Naive thymus-derived CD8-positive, alpha-beta T cell (primary cell): ENCODE measurements around the gene GPBP1. TPM values are rescaled to one million over a fixed set of nuclear protein-coding genes. Genes with fewer than 3 reads are reported as not detected.
"Not testable (repeated sequence)": the region's sequence is repeated elsewhere in the genome, so short reads cannot be mapped to it uniquely, and the experiment has no call there.

Source experiments
- ATAC-seq, 2 donors: fragments of 150-1000 bp; cut with Tn5 transposase in 1 of 2; sonication (Bioruptor Pico), chemical (Tn5 transposase) in 1 of 2; 1 replicate in 1 of 2; 2 replicates in 1 of 2; pipeline ENCODE4 v1.10.0; 2021; ENCODE audit warnings: mild to moderate bottlenecking in 2 of 2, moderate library complexity in 2 of 2
- POLR2A ChIA-PET: fragments of 350-600 bp; sonication (Branson Sonifier 250); formaldehyde crosslinking; loops from one replicate; lab custom pipeline; 2021; ENCODE audit warnings: antibody characterized with exemption; lab: Charles Lee
- DNase-seq, 10 donors: peaks; one replicate each; pipeline versions ENCODE4 v3.0.0 to v3.0.0-alpha.2; 2020 to 2022
- H3K27ac Mint-ChIP-seq, 10 donors: one replicate each; pipeline ENCODE4 v1.8.0; 2020 to 2022; ENCODE audit warnings: mild to moderate bottlenecking in 10 of 10, mixed read lengths in 10 of 10, moderate library complexity in 4 of 10, inconsistent platforms in 1 of 10
- H3K27me3 Mint-ChIP-seq, 5 donors: one replicate each; pipeline ENCODE4 v1.8.0; 2021 to 2022; ENCODE audit warnings: mixed read lengths in 5 of 5
- H3K36me3 Mint-ChIP-seq, 3 donors: one replicate each; pipeline ENCODE4 v1.8.0; 2020 to 2022; ENCODE audit warnings: mixed read lengths in 3 of 3, mild to moderate bottlenecking in 2 of 3, inconsistent platforms in 1 of 3
- H3K4me1 Mint-ChIP-seq, 4 donors: one replicate each; pipeline ENCODE4 v1.8.0; 2021 to 2022; ENCODE audit warnings: mixed read lengths in 4 of 4
- H3K4me3 Mint-ChIP-seq, 10 donors: one replicate each; pipeline ENCODE4 v1.8.0; 2020 to 2022; ENCODE audit warnings: mild to moderate bottlenecking in 10 of 10, mixed read lengths in 10 of 10, moderate library complexity in 6 of 10, inconsistent platforms in 1 of 10
- H3K9me3 Mint-ChIP-seq, 9 donors: one replicate each; pipeline ENCODE4 v1.8.0; 2020 to 2022; ENCODE audit warnings: mixed read lengths in 9 of 9, mild to moderate bottlenecking in 3 of 9, inconsistent platforms in 1 of 9, moderate library complexity in 1 of 9
- polyA plus RNA-seq, 3 donors: library from polyadenylated mRNA; unstranded; fragments of 300-500 nt; fragmentation: Illumina TruSeq; gene quantifications; one replicate each; pipeline ENCODE4 v1.2.3, GENCODE V29; 2021
- total RNA-seq, 8 experiments: library from RNA in 2 of 8; stranded (reverse) in 2 of 8; gene quantifications; one replicate each; pipeline ENCODE4 v1.2.3 and lab custom pipeline; 2021 to 2026

GPBP1 gene
- total and polyA plus RNA-seq, 5 experiments from 2014 or later = 69.8 to 168 (median 97.1) TPM

DNA sequence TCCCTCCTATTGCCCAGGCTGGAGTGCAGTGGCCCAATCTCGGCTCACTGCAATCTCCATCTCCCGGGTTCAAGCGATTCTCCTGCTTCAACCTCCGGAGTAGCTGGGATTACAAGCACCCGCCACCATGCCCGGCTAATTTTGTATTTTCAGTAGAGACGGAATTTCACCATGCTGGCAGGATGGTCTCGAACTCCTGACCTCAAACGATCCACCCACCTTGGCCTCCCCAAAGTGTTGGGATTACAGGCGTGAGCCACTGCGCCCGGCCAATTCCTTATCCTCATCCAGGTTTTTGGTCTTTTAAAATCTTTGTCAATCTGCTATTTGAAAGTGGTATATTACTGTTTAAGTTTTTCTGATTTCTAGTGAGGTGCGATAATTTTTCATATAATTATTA lies 3.7 kb upstream of the GPBP1 start:
- not testable (repeated sequence) for H3K36me3 Mint-ChIP-seq, DNase-seq, H3K4me3 Mint-ChIP-seq, ATAC-seq, H3K27me3 Mint-ChIP-seq, H3K9me3 Mint-ChIP-seq
- peak overlapping the region in 1 of 10 donors; percentile 55 for H3K27ac Mint-ChIP-seq
- POLR2A ChIA-PET = interaction anchor here (0.7 kb wide), 1 partner anchor 74 kb away, joined by 3 read pairs; no protein-coding TSS in a partner anchor
- H3K4me1 Mint-ChIP-seq = peaks cover 6 to 13% (median 11%) of the 10 kb centered on the region in 4 donors

DNA sequence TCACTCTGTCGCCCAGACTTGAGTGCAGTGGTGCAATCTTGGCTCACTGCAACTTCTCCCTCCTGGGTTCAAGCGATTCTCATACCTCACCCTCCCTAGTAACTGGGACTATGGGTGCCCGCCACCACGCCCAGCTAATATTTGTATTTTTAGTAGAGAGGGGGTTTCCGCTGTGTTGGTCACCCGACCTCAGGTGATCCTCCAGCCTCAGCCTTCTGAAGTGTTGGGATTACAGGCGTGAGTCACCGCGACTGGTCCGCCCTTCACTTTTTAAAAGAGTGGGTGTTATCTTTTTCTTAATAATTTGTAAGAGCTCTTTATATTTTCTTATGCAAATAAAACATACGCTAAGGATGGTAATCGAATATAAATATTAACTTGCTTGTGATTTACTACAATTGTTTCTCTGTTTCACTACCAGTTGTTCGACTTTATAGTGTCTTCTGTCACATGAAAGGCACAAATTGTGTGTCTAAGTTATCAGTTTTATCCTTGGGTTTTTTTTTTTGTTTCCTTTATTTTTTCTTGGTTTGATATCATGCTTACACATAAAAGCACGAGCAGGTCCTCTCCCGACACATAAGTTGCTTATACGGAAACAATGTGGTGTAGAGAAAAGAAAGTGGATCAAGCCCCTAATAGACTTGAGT lies 1.9 kb upstream of the GPBP1 start:
- Mint-ChIP-seq H3K9me3 (no peaks in the 10 kb centered on the region), H3K4me3 (peak overlapping the region; percentile 95 to 99 (median 97)), H3K4me1 (peaks cover 16 to 30% (median 21%) of the 10 kb centered on the region in 4 donors), H3K27me3 (no peaks in the 10 kb centered on the region), H3K27ac (peak overlapping the region; percentile 95 to 100 (median 98)), H3K36me3 (peaks cover 0 to 16% (median 7%) of the 10 kb centered on the region in 3 donors)
- ATAC-seq (no peak), DNase-seq (no peak)
- POLR2A ChIA-PET = no interaction called here

DNA sequence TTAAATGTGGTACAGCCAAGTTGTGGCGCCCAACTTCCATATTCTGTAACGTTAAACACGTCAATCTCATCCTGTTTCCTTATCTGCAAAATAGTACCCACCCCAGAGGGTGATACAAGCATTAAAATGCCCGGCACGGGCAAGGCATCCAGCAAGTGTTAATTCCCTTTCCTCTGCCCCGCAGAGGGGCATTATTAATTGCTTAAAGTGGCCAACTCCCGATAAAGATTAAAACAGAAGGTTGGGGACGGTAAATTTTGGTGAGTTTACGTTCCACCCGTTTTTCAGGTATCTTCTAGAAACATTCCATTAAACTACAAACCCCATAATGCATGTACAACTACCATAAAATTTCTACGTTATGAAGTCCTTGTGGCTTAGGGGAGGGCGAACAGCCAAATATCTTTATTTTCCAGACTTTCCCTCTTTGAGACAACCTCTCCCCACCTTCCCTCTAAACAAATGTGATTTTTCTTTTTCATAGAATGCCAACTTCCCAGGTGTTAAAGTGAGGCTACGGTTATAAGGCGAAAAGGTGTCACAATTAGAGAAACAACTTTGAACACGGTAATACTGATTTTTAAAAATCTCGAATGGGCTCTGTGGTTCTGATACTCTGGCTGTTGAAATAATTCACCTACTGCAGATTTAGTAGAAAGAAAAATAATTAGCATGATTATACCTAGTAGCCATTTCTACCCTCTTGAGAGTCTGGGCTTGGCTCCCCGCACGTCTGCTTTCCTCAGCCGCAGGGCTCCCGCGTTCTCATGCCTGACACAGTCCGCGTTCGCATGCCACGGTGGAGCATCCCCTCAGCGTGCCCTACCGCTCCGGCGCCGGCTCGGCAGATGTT lies 1.2 kb upstream of the GPBP1 start:
- peaks cover 18 to 36% (median 22%) of the 10 kb centered on the region in 4 donors for H3K4me1 Mint-ChIP-seq
- H3K9me3 Mint-ChIP-seq = no peaks in the 10 kb centered on the region
- DNase-seq (peak in 7 of 10 donors; percentile 19 to 55 (median 35)), ATAC-seq (no peak)
- POLR2A ChIA-PET = interaction anchor here (0.9 to 1.8 kb wide), 10 partner anchors 10 to 276 kb away, joined by 3 to 20 read pairs (median 4); partner anchors contain the start of gene SETD9
- H3K4me3 Mint-ChIP-seq = peak overlapping the region; percentile 95 to 99 (median 97)
- H3K36me3 Mint-ChIP-seq = peaks cover 0 to 19% (median 9%) of the 10 kb centered on the region in 3 donors
- H3K27me3 Mint-ChIP-seq = no peaks in the 10 kb centered on the region
- H3K27ac Mint-ChIP-seq = peak overlapping the region; percentile 95 to 100 (median 98)

GRCh38 chr5:57174128-57174889 lies 450 bp downstream of the GPBP1 start:
- H3K36me3 Mint-ChIP-seq = peaks cover 0 to 35% (median 19%) of the 10 kb centered on the region in 3 donors
- H3K4me1 Mint-ChIP-seq = peaks cover 25 to 52% (median 34%) of the 10 kb centered on the region in 4 donors
- DNase-seq = peak in 4 of 10 donors; percentile 27 to 39 (median 35)
- ATAC-seq = peak; percentile 0 to 4
- H3K27ac Mint-ChIP-seq = peak overlapping the region; percentile 95 to 100 (median 99)
- H3K9me3 Mint-ChIP-seq = no peaks in the 10 kb centered on the region
- H3K4me3 Mint-ChIP-seq = peak overlapping the region; percentile 95 to 99 (median 97)
- H3K27me3 Mint-ChIP-seq = no peaks in the 10 kb centered on the region
- POLR2A ChIA-PET = interaction anchor here (0.9 to 1.8 kb wide), 11 partner anchors 8 to 359 kb away, joined by 3 to 20 read pairs (median 4); partner anchors contain the start of genes MAP3K1 and SETD9

DNA sequence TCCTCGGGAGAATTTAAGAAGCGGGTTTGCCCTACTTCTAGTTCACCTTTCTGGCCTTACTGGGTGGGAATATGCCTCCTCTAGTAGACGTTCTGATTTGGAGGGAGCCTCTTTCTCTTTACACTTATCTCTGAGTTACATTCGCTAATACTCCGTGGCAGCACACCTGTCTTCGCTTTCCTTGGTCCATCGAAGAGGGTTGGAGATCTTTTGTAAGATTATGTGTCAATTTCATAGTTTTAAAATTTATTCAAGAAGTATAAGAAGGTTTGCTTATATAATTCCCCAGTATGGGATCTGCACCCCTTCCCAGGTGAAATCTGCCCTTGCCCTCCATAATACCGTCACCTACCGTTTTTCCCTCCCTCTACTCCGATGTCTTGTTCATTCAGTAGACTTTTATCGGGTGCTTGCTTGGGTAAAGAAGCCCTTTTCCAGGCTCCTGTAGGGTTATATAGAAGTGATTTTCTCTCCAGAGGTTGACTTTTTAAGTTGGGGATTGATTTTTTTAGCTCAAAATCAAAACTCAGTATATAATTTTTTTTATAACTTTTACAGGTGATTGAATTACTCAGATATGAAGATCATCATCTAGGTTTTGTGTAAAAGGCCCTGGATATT lies 1.1 kb downstream of the GPBP1 start:
- H3K4me1 Mint-ChIP-seq = peaks cover 30 to 59% (median 41%) of the 10 kb centered on the region in 4 donors

GRCh38 chr5:57175551-57176309 lies 1.9 kb downstream of the GPBP1 start:
- H3K27me3 Mint-ChIP-seq = no peaks in the 10 kb centered on the region
- peak overlapping the region; percentile 95 to 99 (median 97) for H3K4me3 Mint-ChIP-seq
- DNase-seq = peak in 6 of 10 donors; percentile 20 to 39 (median 36)
- no peak for ATAC-seq
- POLR2A ChIA-PET = interaction anchor here (0.6 to 1.5 kb wide), 4 partner anchors 9 to 225 kb away, joined by 3 to 5 read pairs (median 4); no protein-coding TSS in a partner anchor
- no peaks in the 10 kb centered on the region for H3K9me3 Mint-ChIP-seq
- peak overlapping the region; percentile 95 to 99 (median 98) for H3K27ac Mint-ChIP-seq
- peaks cover 0 to 47% (median 21%) of the 10 kb centered on the region in 3 donors for H3K36me3 Mint-ChIP-seq
- H3K4me1 Mint-ChIP-seq = peaks cover 33 to 65% (median 48%) of the 10 kb centered on the region in 4 donors

More for the DNA sequence above, 1.1 kb downstream of the GPBP1 start:
- Mint-ChIP-seq H3K9me3 (no peaks in the 10 kb centered on the region), H3K36me3 (peaks cover 0 to 42% (median 21%) of the 10 kb centered on the region in 3 donors), H3K4me3 (peak overlapping the region; percentile 95 to 99 (median 97)), H3K27me3 (no peaks in the 10 kb centered on the region), H3K27ac (peak overlapping the region; percentile 95 to 100 (median 99))
- POLR2A ChIA-PET = interaction anchor here (1.5 to 1.8 kb wide), 2 partner anchors 13 to 224 kb away, joined by 5 to 6 read pairs; no protein-coding TSS in a partner anchor
- ATAC-seq = no peak
- peak in 2 of 10 donors; percentile 25 to 54 for DNase-seq

- Mint-ChIP-seq H3K9me3 (no peaks in the 10 kb centered on the region), H3K27ac (peak overlapping the region; percentile 95 to 99 (median 98)), H3K27me3 (no peaks in the 10 kb centered on the region), H3K4me1 (peaks cover 39 to 72% (median 55%) of the 10 kb centered on the region in 4 donors), H3K4me3 (peak overlapping the region; percentile 95 to 99 (median 97)), H3K36me3 (peaks cover 0 to 52% (median 21%) of the 10 kb centered on the region in 3 donors)
- POLR2A ChIA-PET = interaction anchor here (0.6 to 1.5 kb wide), 4 partner anchors 8 to 225 kb away, joined by 3 to 5 read pairs (median 4); no protein-coding TSS in a partner anchor
- no peak for ATAC-seq
- peak in 3 of 10 donors; percentile 29 to 41 (median 35) for DNase-seq
Measured at GRCh38 chr5:57176350-57176857, 2.5 kb downstream of the GPBP1 start.

GRCh38 chr5:57177479-57178156 lies 3.8 kb downstream of the GPBP1 start:
- Mint-ChIP-seq H3K4me1 (peaks cover 32 to 72% (median 55%) of the 10 kb centered on the region in 4 donors), H3K27me3 (no peaks in the 10 kb centered on the region), H3K36me3 (peaks cover 0 to 52% (median 21%) of the 10 kb centered on the region in 3 donors), H3K4me3 (peak overlapping the region; percentile 86 to 99 (median 97)), H3K27ac (peak overlapping the region in 9 of 10 donors; percentile 64 to 99 (median 86)), H3K9me3 (no peaks in the 10 kb centered on the region)
- POLR2A ChIA-PET = interaction anchor here (0.6 kb wide), 2 partner anchors 15 to 259 kb away, joined by 3 to 4 read pairs; no protein-coding TSS in a partner anchor
- DNase-seq (no peak), ATAC-seq (no peak)

DNA sequence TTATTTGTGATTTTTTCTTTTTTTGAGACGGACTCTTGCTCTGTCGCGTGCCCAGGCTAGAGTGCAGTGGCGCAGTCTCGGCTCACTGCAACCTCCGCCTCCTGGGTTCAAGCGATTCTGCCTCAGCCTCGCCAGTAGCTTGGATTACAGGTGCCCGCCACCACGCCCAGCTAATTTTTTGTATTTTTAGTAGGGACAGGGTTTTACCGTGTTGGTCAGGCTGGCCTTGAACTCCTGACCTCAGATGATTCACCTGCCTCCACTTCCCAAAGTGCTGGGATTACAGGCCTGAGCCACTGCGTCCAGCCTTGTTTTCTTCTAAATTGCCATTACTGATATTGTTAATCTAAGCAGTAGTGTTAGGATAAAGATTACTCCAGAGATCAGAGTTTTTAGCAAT lies 4.4 kb downstream of the GPBP1 start:
- DNase-seq, ATAC-seq, H3K9me3 Mint-ChIP-seq, POLR2A ChIA-PET, H3K27me3 Mint-ChIP-seq: not testable (repeated sequence)
- H3K4me1 Mint-ChIP-seq = peaks cover 29 to 74% (median 55%) of the 10 kb centered on the region in 4 donors
- peak overlapping the region; percentile 86 to 99 (median 97) for H3K4me3 Mint-ChIP-seq
- peaks cover 0 to 52% (median 21%) of the 10 kb centered on the region in 3 donors for H3K36me3 Mint-ChIP-seq
- H3K27ac Mint-ChIP-seq = peak overlapping the region; percentile 53 to 95 (median 78)
